ENCODE measurements around the gene BBX. TPM values are rescaled to one million over a fixed set of nuclear protein-coding genes. Genes with fewer than 3 reads are reported as not detected.
"Not testable (repeated sequence)": the region's sequence is repeated elsewhere in the genome, so short reads cannot be mapped to it uniquely, and the experiment has no call there.

BBX gene
- total RNA-seq, 1 donor from 2014 or later = 41.3 TPM

DNA sequence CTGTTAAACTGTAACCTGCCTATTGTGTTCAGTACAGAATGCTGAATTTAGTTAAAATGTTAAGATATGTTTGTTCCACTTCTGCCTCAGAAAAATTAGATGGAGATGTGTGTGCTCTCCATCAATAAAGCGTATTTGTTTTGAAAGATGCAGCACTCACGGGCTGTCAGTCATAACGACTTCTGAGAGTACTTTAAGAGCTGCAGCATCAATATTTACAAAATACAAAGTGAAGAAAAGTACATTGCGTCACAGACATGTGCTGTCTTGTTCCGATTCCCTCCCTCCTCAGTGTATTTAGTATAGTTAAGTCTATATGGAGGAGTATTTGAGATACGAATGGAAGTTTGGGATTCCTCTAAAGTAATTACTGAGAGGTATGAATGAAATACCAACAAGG lies 166.6 kb downstream of the BBX start:
- H3K27me3 ChIP-seq (ENCODE audit: low read depth) = no peaks in the 10 kb centered on the region
- H3K36me3 ChIP-seq = no peaks in the 10 kb centered on the region
- peaks cover 23% of the 10 kb centered on the region for H3K4me1 ChIP-seq
- H3K27ac ChIP-seq (replicated peaks) = no peak overlapping the region
- H3K9me3 ChIP-seq (replicated peaks) = no peaks in the 10 kb centered on the region
- DNase-seq = no peak
- intact Hi-C loops (cut with micrococcal nuclease) = no loop called here
- TF ChIP-seq CTCF (IDR thresholded peaks at IDR 0.05; ENCODE audit: borderline replicate concordance) = no peak
- no peak overlapping the region for H3K4me3 ChIP-seq

DNA sequence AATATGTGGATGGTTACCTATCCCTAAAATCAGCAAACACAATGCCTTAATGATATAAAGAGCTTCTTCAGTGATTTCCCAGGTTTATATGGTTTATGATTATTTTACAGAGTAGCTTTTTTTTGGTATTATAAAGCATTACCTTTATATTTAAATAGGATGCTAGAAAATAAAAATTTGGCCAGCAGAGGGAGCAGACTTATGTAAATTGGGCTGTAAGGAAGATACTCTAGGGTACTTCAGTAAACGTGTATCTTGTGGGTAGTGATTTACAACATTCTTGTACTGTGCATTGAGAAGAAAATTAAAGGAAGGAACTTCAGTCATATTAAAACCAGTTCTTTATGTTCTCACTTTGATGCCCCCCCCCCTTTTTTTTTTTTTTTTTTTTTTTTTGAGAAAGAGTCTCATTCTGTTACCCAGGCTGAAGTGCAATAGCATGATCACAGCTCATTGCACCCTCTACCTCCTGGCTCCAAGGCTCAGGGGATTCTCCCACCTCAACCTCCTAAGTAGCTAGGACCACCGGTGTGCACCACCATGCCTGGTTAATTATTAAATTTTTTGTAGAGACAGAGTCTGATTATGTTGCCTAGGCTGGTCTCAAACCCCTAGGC lies 167.9 kb downstream of the BBX start:
- Histone ChIP-seq H3K9me3 (replicated peaks) (no peaks in the 10 kb centered on the region), H3K27ac (replicated peaks) (no peak overlapping the region), H3K4me1 (peaks cover 10% of the 10 kb centered on the region), H3K27me3 (ENCODE audit: low read depth) (no peaks in the 10 kb centered on the region), H3K4me3 (no peak overlapping the region), H3K36me3 (no peaks in the 10 kb centered on the region)
- DNase-seq = no peak
- intact Hi-C loops (cut with micrococcal nuclease) = no loop called here
- peak; percentile 63 for TF ChIP-seq CTCF (IDR thresholded peaks at IDR 0.05; ENCODE audit: borderline replicate concordance)

GRCh38 chr3:107691984-107692383 lies 169.2 kb downstream of the BBX start:
- H3K4me3 ChIP-seq; intact Hi-C loops (cut with micrococcal nuclease): not testable (repeated sequence)

DNA sequence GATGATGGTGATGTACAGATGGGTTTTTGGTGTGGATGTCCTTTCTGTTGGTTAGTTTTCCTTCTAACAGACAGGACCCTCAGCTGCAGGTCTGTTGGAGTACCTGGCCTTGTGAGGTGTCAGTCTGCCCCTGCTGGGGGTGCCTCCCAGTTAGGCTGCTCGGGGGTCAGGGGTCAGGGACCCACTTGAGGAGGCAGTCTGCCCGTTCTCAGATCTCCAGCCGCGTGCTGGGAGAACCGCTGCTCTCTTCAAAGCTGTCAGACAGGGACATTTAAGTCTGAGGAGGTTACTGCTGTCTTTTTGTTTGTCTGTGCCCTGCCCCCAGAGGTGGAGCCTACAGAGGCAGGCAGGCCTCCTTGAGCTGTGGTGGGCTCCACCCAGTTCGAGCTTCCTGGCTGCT lies 174.6 kb downstream of the BBX start:
- DNase-seq; H3K4me1 ChIP-seq; H3K36me3 ChIP-seq; H3K9me3 ChIP-seq (replicated peaks); intact Hi-C loops (cut with micrococcal nuclease); H3K27me3 ChIP-seq (ENCODE audit: low read depth); H3K27ac ChIP-seq (replicated peaks): not testable (repeated sequence)
- peak overlapping the region; percentile 58 for H3K4me3 ChIP-seq

More at GRCh38 chr3:107691984-107692383, 169.2 kb downstream of the BBX start:
- not testable (repeated sequence) for DNase-seq; H3K36me3 ChIP-seq; H3K27ac ChIP-seq (replicated peaks); H3K4me1 ChIP-seq; H3K27me3 ChIP-seq (ENCODE audit: low read depth); H3K9me3 ChIP-seq (replicated peaks)

DNA sequence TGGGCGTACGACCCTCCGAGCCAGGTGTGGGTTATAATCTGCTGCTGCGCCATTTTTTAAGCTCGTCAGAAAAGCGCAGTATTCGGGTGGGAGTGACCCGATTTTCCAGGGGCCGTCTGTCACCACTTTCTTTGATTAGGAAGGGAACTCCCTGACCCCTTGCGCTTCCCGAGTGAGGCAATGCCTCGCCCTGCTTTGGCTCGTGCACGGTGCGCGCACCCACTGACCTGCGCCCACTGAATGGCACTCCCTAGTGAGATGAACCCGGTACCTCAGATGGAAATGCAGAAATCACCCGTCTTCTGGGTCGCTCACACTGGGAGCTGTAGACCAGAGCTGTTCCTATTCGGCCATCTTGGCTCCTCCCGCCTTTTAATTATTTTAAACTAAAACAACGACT lies 175.1 kb downstream of the BBX start:
- H3K27ac ChIP-seq (replicated peaks); DNase-seq; intact Hi-C loops (cut with micrococcal nuclease); H3K4me1 ChIP-seq; H3K9me3 ChIP-seq (replicated peaks); H3K36me3 ChIP-seq; H3K27me3 ChIP-seq (ENCODE audit: low read depth): not testable (repeated sequence)
- H3K4me3 ChIP-seq = peak overlapping the region; percentile 58

DNA sequence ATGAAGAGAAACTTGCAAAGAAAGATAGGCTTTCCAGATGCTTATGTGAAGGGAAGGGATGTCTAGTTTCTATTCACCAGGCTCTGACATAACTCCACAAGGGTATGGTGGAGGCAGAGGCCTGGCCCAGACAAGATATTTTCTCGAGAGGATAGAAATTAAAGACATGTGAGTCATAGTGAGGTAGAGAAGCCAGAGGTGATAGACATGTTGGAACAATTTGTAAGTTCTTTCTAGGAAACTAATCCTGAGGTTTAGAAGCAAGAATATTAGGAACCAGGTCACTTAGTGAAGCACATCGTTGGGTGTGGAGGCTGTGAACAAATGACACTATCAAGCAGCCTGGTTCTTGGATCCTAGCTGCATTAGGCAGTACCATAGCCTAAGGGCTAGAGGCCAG lies 176.9 kb downstream of the BBX start:
- Histone ChIP-seq H3K27me3 (ENCODE audit: low read depth) (no peaks in the 10 kb centered on the region), H3K4me1 (no peaks in the 10 kb centered on the region), H3K27ac (replicated peaks) (no peak overlapping the region), H3K4me3 (no peak overlapping the region), H3K36me3 (no peaks in the 10 kb centered on the region), H3K9me3 (replicated peaks) (peaks cover 3% of the 10 kb centered on the region)
- intact Hi-C loops (cut with micrococcal nuclease) = no loop called here
- no peak for TF ChIP-seq CTCF (IDR thresholded peaks at IDR 0.05; ENCODE audit: borderline replicate concordance)
- no peak for DNase-seq

DNA sequence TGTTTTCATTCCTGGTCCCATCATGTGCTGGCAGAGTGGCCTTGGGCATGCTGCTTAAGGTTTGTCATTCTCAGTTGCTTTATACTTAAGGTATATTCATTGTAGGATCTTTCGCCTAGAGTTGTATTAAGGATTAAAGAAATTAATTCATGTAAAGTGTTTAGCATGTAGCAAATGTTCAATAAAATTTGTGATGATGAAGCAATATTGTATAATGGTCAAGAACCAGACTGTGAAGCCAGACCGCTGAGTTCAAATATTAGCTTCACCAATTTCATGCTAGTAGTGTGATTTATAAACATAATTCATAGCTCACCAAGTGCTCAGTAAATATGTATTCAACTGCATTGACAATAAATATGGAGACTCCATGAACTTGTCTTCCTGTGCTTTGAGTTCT lies 178.5 kb downstream of the BBX start:
- no peak overlapping the region for H3K4me3 ChIP-seq
- H3K36me3 ChIP-seq = no peaks in the 10 kb centered on the region
- no peaks in the 10 kb centered on the region for H3K9me3 ChIP-seq (replicated peaks)
- H3K4me1 ChIP-seq = no peaks in the 10 kb centered on the region
- no peaks in the 10 kb centered on the region for H3K27me3 ChIP-seq (ENCODE audit: low read depth)
- TF ChIP-seq CTCF (IDR thresholded peaks at IDR 0.05; ENCODE audit: borderline replicate concordance) = no peak
- intact Hi-C loops (cut with micrococcal nuclease) = no loop called here
- DNase-seq = no peak
- H3K27ac ChIP-seq (replicated peaks) = no peak overlapping the region

All from left ventricle myocardium inferior (tissue), 1 donor.